Gastrocnemius medialis (tissue), 4 donors: Measurements from ENCODE around the gene GALNT6. TPM values are rescaled to one million over a fixed set of nuclear protein-coding genes. Genes with fewer than 3 reads are reported as not detected.

Experiments used
- ATAC-seq, 2 donors: fragments of 150-250 bp; one replicate each; pipeline ENCODE4 v1.9.1; 2016
- DNase-seq, 2 donors: peaks; one replicate each; pipeline ENCODE4 v3.0.0-alpha.2; 2019
- H3K27ac ChIP-seq, 4 donors: fragments of 200-600 bp; sonication (generic); 1 replicate in 1 of 4; 2 replicates in 3 of 4; pipeline ENCODE4 v1.5.1; 2016 to 2018; ENCODE audit warnings: mild to moderate bottlenecking in 2 of 4, moderate library complexity in 1 of 4
- H3K27me3 ChIP-seq, 3 donors: fragments of 200-600 bp; sonication (generic) in 2 of 3; 1 replicate in 1 of 3; 2 replicates in 2 of 3; pipeline versions ENCODE4 v1.5.1 to v1.6.0; 2016 to 2019; ENCODE audit warnings: mild to moderate bottlenecking in 1 of 3, moderate library complexity in 1 of 3
- H3K36me3 ChIP-seq, 2 donors: fragments of 200-600 bp; sonication (generic) in 1 of 2; one replicate each; pipeline ENCODE4 v1.5.1; 2017 to 2018
- H3K4me1 ChIP-seq, 2 donors: fragments of 200-600 bp; sonication (generic) in 1 of 2; one replicate each; pipeline ENCODE4 v1.5.1; 2016 to 2017; ENCODE audit warnings: mild to moderate bottlenecking in 2 of 2
- H3K4me3 ChIP-seq, 4 donors: fragments of 200-600 bp; sonication (generic) in 3 of 4; 1 replicate in 1 of 4; 2 replicates in 3 of 4; pipeline ENCODE4 v1.5.1; 2016 to 2019; ENCODE audit warnings: mild to moderate bottlenecking in 2 of 4
- H3K9me3 ChIP-seq, 3 donors: fragments of 200-600 bp; sonication (generic) in 2 of 3; 1 replicate in 1 of 3; 2 replicates in 2 of 3; pipeline ENCODE4 v1.5.1; 2016 to 2019
- POLR2A ChIP-seq, 2 donors: fragments of 450-650 bp; IDR thresholded peaks; one replicate each; pipeline ENCODE4 v1.6.1; 2017; ENCODE audit warnings: antibody characterized with exemption in 2 of 2, mild to moderate bottlenecking in 2 of 2, moderate library complexity in 2 of 2
- in situ Hi-C, 4 donors: fragments of 200-750 bp; cut with MboI; loops; one replicate each; pipeline versions ENCODE4 v1.15.0 to v1.8.0; 2017; ENCODE audit warnings: low sequenced_read_pairs in 4 of 4
- intact Hi-C: fragments of 100-400 bp; cut with DNase I; formaldehyde crosslinking; loops from one replicate; pipeline ENCODE4 v1.15.1; 2023; ENCODE audit warnings: low total_unique reads
- total RNA-seq, 4 donors: library from RNA; depleted of rRNA; stranded (reverse); fragments of >200 nt; gene quantifications; one replicate each; pipeline versions ENCODE4 v1.1.0 to v1.2.3, GENCODE V29; 2016
- TF ChIP-seq, protein P1 (sequence below), 5 experiments: fragments of 450-650 bp in 3 of 5; fragments of 200-600 bp in 2 of 5; sonication (generic) in 2 of 5; IDR thresholded peaks in 4 of 5; conservative IDR thresholded peaks in 1 of 5; 1 replicate in 4 of 5; 2 replicates in 1 of 5; pipeline ENCODE4 v1.5.1; 2016 to 2019; ENCODE audit warnings: antibody characterized with exemption in 5 of 5, mild to moderate bottlenecking in 3 of 5, moderate library complexity in 3 of 5

GALNT6 gene
- total RNA-seq, 4 donors from 2014 or later, result 0.24 to 0.51 (median 0.37) TPM

GRCh38 chr12:51432921-51433320, 41.7 kb upstream of the GALNT6 start:
- no peak overlapping the region for H3K27ac ChIP-seq
- intact Hi-C loops (no loop called here), in situ Hi-C loops (loop anchor here in 1 of 4 donors (25.0 kb wide), 1 partner anchor 379 kb away; a partner anchor contains a TSS)
- DNase-seq (no peak), ATAC-seq (no peak)
- no peak for TF ChIP-seq POLR2A (IDR thresholded peaks at IDR 0.05)
- TF ChIP-seq, protein P1, sequence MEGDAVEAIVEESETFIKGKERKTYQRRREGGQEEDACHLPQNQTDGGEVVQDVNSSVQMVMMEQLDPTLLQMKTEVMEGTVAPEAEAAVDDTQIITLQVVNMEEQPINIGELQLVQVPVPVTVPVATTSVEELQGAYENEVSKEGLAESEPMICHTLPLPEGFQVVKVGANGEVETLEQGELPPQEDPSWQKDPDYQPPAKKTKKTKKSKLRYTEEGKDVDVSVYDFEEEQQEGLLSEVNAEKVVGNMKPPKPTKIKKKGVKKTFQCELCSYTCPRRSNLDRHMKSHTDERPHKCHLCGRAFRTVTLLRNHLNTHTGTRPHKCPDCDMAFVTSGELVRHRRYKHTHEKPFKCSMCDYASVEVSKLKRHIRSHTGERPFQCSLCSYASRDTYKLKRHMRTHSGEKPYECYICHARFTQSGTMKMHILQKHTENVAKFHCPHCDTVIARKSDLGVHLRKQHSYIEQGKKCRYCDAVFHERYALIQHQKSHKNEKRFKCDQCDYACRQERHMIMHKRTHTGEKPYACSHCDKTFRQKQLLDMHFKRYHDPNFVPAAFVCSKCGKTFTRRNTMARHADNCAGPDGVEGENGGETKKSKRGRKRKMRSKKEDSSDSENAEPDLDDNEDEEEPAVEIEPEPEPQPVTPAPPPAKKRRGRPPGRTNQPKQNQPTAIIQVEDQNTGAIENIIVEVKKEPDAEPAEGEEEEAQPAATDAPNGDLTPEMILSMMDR (IDR thresholded peaks at IDR 0.05 in 4 of 5, conservative IDR thresholded peaks at IDR 0.05 in 1 of 5), result no peak
- H3K4me1 ChIP-seq, result no peaks in the 10 kb centered on the region
- H3K27me3 ChIP-seq, result peaks cover 1 to 7% (median 7%) of the 10 kb centered on the region in 3 donors
- H3K9me3 ChIP-seq, result no peaks in the 10 kb centered on the region
- no peaks in the 10 kb centered on the region for H3K36me3 ChIP-seq
- no peak overlapping the region for H3K4me3 ChIP-seq

DNA sequence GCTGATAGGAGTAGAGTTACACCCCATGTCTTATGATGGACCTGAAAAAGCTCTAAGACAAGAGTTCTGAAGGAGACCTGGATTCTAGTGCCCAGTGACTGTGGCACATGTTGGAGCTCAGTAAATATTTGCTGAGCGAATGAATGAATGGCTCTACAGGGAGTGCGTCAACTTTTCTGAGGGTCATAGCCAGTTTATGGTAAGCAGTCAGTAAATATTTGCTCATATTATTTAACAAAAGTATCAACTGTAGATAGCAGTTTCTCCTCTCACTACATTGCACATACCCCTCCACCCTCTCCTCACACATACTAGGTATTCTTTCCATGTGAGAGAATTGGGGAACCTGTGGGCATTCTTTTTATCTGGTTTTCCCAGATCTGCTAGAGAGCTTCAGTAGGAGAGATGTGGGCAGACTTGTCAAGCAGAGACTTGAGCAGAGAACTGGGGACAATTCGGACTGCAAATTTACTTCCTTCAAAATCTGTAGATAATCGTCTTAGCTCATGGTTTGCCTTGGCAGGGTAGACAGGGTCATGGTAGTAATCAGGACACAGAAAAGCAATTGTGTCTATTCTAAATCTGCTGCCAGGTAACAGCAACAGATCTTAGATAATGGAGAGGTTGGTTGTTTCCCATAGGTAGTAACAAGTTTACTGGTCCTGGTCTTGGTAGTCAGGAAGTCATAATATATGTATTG, 39.1 kb upstream of the GALNT6 start:
- H3K27ac ChIP-seq, result no peak overlapping the region
- H3K27me3 ChIP-seq, result peaks cover 17 to 25% (median 18%) of the 10 kb centered on the region in 3 donors
- DNase-seq (no peak), ATAC-seq (no peak)
- in situ Hi-C loops, result loop anchor here in 1 of 4 donors (25.0 kb wide), 1 partner anchor 382 kb away; a partner anchor contains a TSS
- no peak overlapping the region for H3K4me3 ChIP-seq
- no peaks in the 10 kb centered on the region for H3K9me3 ChIP-seq
- no peaks in the 10 kb centered on the region for H3K36me3 ChIP-seq
- H3K4me1 ChIP-seq, result no peaks in the 10 kb centered on the region
- intact Hi-C loops, result no loop called here
- TF ChIP-seq, protein P1 (IDR thresholded peaks at IDR 0.05 in 4 of 5, conservative IDR thresholded peaks at IDR 0.05 in 1 of 5), result no peak
- no peak for TF ChIP-seq POLR2A (IDR thresholded peaks at IDR 0.05)

GRCh38 chr12:51429700-51430099, 38.5 kb upstream of the GALNT6 start:
- ATAC-seq, result no peak
- in situ Hi-C loops, result loop anchor here in 1 of 4 donors (25.0 kb wide), 1 partner anchor 383 kb away; a partner anchor contains a TSS
- intact Hi-C loops, result loop anchor here (10.0 kb wide), 1 partner anchor 395 kb away; no protein-coding TSS in a partner anchor
- no peak overlapping the region for H3K4me3 ChIP-seq
- H3K27me3 ChIP-seq, result peaks cover 24 to 30% (median 24%) of the 10 kb centered on the region in 3 donors
- H3K36me3 ChIP-seq, result no peaks in the 10 kb centered on the region
- TF ChIP-seq, protein P1 (IDR thresholded peaks at IDR 0.05 in 4 of 5, conservative IDR thresholded peaks at IDR 0.05 in 1 of 5), result no peak
- no peak for TF ChIP-seq POLR2A (IDR thresholded peaks at IDR 0.05)
- DNase-seq, result no peak
- H3K27ac ChIP-seq, result no peak overlapping the region
- H3K4me1 ChIP-seq, result peaks cover 0 to 3% of the 10 kb centered on the region in 2 donors
- no peaks in the 10 kb centered on the region for H3K9me3 ChIP-seq

DNA sequence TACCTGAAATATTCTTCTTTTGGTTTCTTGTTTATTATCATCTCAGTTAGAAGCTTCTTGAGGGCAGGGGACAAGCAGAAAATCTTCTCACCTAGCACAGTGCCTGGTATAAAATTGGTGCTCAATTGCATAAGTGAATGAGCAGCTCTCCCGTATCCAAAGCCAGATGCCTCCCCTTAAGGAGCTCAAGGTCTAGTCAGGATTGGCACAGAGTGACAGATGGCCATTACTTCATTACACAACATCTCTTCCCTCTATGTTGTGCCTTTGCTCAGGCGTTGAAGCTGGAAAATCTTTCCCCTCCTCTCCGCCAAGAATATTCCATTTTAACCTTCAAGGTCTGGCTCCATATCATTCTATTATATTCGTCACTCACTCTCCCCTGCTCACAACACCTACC, 37.0 kb upstream of the GALNT6 start:
- peaks cover 29 to 35% (median 30%) of the 10 kb centered on the region in 3 donors for H3K27me3 ChIP-seq
- DNase-seq (no peak), ATAC-seq (no peak)
- no peaks in the 10 kb centered on the region for H3K36me3 ChIP-seq
- intact Hi-C loops, result loop anchor here (10.0 kb wide), 1 partner anchor 397 kb away; no protein-coding TSS in a partner anchor
- no peak overlapping the region for H3K27ac ChIP-seq
- no peaks in the 10 kb centered on the region for H3K9me3 ChIP-seq
- H3K4me3 ChIP-seq, result no peak overlapping the region
- in situ Hi-C loops, result loop anchor here in 1 of 4 donors (25.0 kb wide), 1 partner anchor 384 kb away; a partner anchor contains a TSS
- TF ChIP-seq, protein P1 (IDR thresholded peaks at IDR 0.05 in 4 of 5, conservative IDR thresholded peaks at IDR 0.05 in 1 of 5), result no peak
- H3K4me1 ChIP-seq, result peaks cover 0 to 3% of the 10 kb centered on the region in 2 donors
